HepG2 (cell line): Measurements from ENCODE around the gene ENPP1. TPM values are rescaled to one million over a fixed set of nuclear protein-coding genes. Genes with fewer than 3 reads are reported as not detected.

Experiments used
- HHEX ChIP-seq: IDR thresholded peaks from 2 replicates; pipeline ENCODE4 v1.6.1; 2016; ENCODE audit warnings: control low read depth
- JARID2 ChIP-seq: sonication (generic); formaldehyde crosslinking; IDR thresholded peaks from 2 replicates; pipeline ENCODE4 v1.8.1; 2023; ENCODE audit warnings: missing genetic modification reagents, inconsistent platforms; ENCODE audit not compliant: insufficient replicate concordance
- MBD4 ChIP-seq: IDR thresholded peaks from 2 replicates; pipeline ENCODE4 v1.6.1; 2012; ENCODE audit warnings: low read length, inconsistent platforms, borderline replicate concordance
- MEF2D ChIP-seq: sonication (generic); formaldehyde crosslinking; IDR thresholded peaks from 2 replicates; pipeline ENCODE4 v1.5.1; 2020; ENCODE audit warnings: mild to moderate bottlenecking, missing genetic modification reagents
- PBX2 ChIP-seq: IDR thresholded peaks from 2 replicates; pipeline ENCODE4 v1.6.1; 2016; ENCODE audit warnings: control low read depth
- RCOR2 ChIP-seq: IDR thresholded peaks from 2 replicates; pipeline ENCODE4 v1.6.1; 2016; ENCODE audit warnings: missing biosample characterization, missing genetic modification reagents
- SOX6 ChIP-seq, 2 experiments: fragments of 450-650 bp in 1 of 2; sonication (generic) in 1 of 2; formaldehyde crosslinking in 1 of 2; IDR thresholded peaks; 2 replicates each; pipeline versions ENCODE4 v1.4.0 to v1.6.1; 2017 to 2020; ENCODE audit warnings: antibody characterized with exemption in 1 of 2, mild to moderate bottlenecking in 1 of 2, missing genetic modification reagents in 1 of 2
- TBX2 ChIP-seq: sonication (generic); formaldehyde crosslinking; IDR thresholded peaks from 2 replicates; pipeline ENCODE4 v1.5.0; 2020; ENCODE audit warnings: missing genetic modification reagents, mild to moderate bottlenecking, borderline replicate concordance
- ZNF580 ChIP-seq: IDR thresholded peaks from 2 replicates; pipeline ENCODE4 v1.6.1; 2016; ENCODE audit warnings: low read depth, borderline replicate concordance
- polyA plus RNA-seq, 8 experiments: library from polyadenylated mRNA; depleted of rRNA in 3 of 8; stranded (reverse) in 7 of 8; unstranded in 1 of 8; fragments of >200 nt; fragmentation: Illumina TruSeq in 4 of 8; extraction: Trizol in 4 of 8; gene quantifications; 2 replicates each; pipeline versions ENCODE4 v1.2.1 to v1.2.3, GENCODE V29; 2011 to 2016; ENCODE audit warnings: low read depth in 4 of 8, missing spikeins in 1 of 8, mixed read lengths in 1 of 8; ENCODE audit not compliant: insufficient read depth in 1 of 8
- total RNA-seq, 5 experiments: library from RNA; depleted of rRNA; stranded (reverse); fragments of >200 nt; fragmentation: Illumina TruSeq; extraction: Trizol; gene quantifications; 2 replicates each; pipeline ENCODE4 v1.2.3, GENCODE V29; 2016; ENCODE audit warnings: low read depth in 1 of 5
- TF ChIP-seq, protein P1 (sequence below): sonication (generic); formaldehyde crosslinking; IDR thresholded peaks from 2 replicates; pipeline ENCODE4 v1.9.0; 2021; ENCODE audit warnings: mild to moderate bottlenecking, missing genetic modification reagents
- TF ChIP-seq, protein P2 (sequence below): sonication (generic); formaldehyde crosslinking; IDR thresholded peaks from 2 replicates; pipeline ENCODE4 v1.5.0; 2020; ENCODE audit warnings: mild to moderate bottlenecking, missing genetic modification reagents, borderline replicate concordance
- TF ChIP-seq, protein P3 (sequence below): IDR thresholded peaks from 2 replicates; pipeline ENCODE4 v1.4.0; 2020; ENCODE audit warnings: mild to moderate bottlenecking, missing genetic modification reagents

ENPP1 gene
- total and polyA plus RNA-seq, 2 of the 13 experiments (the other 11 are each of a cell fraction or from before 2014, with no cell fraction given), result 56.5 to 160 TPM

DNA sequence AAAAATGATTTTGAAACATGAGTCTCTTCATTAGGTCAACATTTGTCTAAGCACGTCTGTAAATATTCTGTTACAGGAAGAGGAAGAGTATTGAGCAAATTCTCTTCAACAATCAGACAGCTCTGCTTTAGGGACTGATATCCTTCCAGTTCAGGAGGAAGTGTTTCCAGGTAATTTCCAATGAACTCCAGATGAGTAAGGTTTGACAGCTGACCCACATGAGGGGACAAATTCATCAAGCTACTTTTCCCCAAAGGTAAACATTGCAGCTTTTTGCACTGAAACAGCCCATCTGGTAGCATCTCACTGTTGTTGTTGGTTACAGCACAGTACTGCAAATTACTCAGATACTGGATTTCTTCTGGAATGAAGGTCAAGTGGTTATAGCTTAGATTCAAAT lies 18.1 kb downstream of the ENPP1 start (continued):
- peak; percentile 32; the same call in 1 of the 2 replicates for TF ChIP-seq ZNF580
- TF ChIP-seq PBX2 (CRISPR knock-in tag), result peak; percentile 37; the same call in 1 of the 2 replicates
- TF ChIP-seq, protein P1, sequence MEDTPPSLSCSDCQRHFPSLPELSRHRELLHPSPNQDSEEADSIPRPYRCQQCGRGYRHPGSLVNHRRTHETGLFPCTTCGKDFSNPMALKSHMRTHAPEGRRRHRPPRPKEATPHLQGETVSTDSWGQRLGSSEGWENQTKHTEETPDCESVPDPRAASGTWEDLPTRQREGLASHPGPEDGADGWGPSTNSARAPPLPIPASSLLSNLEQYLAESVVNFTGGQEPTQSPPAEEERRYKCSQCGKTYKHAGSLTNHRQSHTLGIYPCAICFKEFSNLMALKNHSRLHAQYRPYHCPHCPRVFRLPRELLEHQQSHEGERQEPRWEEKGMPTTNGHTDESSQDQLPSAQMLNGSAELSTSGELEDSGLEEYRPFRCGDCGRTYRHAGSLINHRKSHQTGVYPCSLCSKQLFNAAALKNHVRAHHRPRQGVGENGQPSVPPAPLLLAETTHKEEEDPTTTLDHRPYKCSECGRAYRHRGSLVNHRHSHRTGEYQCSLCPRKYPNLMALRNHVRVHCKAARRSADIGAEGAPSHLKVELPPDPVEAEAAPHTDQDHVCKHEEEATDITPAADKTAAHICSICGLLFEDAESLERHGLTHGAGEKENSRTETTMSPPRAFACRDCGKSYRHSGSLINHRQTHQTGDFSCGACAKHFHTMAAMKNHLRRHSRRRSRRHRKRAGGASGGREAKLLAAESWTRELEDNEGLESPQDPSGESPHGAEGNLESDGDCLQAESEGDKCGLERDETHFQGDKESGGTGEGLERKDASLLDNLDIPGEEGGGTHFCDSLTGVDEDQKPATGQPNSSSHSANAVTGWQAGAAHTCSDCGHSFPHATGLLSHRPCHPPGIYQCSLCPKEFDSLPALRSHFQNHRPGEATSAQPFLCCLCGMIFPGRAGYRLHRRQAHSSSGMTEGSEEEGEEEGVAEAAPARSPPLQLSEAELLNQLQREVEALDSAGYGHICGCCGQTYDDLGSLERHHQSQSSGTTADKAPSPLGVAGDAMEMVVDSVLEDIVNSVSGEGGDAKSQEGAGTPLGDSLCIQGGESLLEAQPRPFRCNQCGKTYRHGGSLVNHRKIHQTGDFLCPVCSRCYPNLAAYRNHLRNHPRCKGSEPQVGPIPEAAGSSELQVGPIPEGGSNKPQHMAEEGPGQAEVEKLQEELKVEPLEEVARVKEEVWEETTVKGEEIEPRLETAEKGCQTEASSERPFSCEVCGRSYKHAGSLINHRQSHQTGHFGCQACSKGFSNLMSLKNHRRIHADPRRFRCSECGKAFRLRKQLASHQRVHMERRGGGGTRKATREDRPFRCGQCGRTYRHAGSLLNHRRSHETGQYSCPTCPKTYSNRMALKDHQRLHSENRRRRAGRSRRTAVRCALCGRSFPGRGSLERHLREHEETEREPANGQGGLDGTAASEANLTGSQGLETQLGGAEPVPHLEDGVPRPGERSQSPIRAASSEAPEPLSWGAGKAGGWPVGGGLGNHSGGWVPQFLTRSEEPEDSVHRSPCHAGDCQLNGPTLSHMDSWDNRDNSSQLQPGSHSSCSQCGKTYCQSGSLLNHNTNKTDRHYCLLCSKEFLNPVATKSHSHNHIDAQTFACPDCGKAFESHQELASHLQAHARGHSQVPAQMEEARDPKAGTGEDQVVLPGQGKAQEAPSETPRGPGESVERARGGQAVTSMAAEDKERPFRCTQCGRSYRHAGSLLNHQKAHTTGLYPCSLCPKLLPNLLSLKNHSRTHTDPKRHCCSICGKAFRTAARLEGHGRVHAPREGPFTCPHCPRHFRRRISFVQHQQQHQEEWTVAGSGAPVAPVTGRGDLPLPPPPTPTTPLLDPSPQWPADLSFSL (CRISPR knock-in tag), result no peak
- peak; percentile 36; the same call in 1 of the 2 replicates for TF ChIP-seq HHEX (CRISPR knock-in tag)
- TF ChIP-seq MEF2D (CRISPR knock-in tag), result peak; percentile 46; the same call in 1 of the 2 replicates
- TF ChIP-seq MBD4, result peak; percentile 36; the same call in 1 of the 2 replicates
- TF ChIP-seq, protein P2, sequence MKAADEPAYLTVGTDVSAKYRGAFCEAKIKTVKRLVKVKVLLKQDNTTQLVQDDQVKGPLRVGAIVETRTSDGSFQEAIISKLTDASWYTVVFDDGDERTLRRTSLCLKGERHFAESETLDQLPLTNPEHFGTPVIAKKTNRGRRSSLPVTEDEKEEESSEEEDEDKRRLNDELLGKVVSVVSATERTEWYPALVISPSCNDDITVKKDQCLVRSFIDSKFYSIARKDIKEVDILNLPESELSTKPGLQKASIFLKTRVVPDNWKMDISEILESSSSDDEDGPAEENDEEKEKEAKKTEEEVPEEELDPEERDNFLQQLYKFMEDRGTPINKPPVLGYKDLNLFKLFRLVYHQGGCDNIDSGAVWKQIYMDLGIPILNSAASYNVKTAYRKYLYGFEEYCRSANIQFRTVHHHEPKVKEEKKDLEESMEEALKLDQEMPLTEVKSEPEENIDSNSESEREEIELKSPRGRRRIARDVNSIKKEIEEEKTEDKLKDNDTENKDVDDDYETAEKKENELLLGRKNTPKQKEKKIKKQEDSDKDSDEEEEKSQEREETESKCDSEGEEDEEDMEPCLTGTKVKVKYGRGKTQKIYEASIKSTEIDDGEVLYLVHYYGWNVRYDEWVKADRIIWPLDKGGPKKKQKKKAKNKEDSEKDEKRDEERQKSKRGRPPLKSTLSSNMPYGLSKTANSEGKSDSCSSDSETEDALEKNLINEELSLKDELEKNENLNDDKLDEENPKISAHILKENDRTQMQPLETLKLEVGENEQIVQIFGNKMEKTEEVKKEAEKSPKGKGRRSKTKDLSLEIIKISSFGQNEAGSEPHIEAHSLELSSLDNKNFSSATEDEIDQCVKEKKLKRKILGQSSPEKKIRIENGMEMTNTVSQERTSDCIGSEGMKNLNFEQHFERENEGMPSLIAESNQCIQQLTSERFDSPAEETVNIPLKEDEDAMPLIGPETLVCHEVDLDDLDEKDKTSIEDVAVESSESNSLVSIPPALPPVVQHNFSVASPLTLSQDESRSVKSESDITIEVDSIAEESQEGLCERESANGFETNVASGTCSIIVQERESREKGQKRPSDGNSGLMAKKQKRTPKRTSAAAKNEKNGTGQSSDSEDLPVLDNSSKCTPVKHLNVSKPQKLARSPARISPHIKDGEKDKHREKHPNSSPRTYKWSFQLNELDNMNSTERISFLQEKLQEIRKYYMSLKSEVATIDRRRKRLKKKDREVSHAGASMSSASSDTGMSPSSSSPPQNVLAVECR (CRISPR knock-in tag), result peak; percentile 47; the same call in 1 of the 2 replicates
- no peak for TF ChIP-seq SOX6 (IDR thresholded peaks at IDR 0.05)
- TF ChIP-seq SOX6 (CRISPR knock-in tag; IDR thresholded peaks at IDR 0.05), result peak; percentile 63
- TF ChIP-seq RCOR2 (CRISPR knock-in tag), result peak; percentile 63
- TF ChIP-seq JARID2 (CRISPR knock-in tag), result no peak
- TF ChIP-seq, protein P3, sequence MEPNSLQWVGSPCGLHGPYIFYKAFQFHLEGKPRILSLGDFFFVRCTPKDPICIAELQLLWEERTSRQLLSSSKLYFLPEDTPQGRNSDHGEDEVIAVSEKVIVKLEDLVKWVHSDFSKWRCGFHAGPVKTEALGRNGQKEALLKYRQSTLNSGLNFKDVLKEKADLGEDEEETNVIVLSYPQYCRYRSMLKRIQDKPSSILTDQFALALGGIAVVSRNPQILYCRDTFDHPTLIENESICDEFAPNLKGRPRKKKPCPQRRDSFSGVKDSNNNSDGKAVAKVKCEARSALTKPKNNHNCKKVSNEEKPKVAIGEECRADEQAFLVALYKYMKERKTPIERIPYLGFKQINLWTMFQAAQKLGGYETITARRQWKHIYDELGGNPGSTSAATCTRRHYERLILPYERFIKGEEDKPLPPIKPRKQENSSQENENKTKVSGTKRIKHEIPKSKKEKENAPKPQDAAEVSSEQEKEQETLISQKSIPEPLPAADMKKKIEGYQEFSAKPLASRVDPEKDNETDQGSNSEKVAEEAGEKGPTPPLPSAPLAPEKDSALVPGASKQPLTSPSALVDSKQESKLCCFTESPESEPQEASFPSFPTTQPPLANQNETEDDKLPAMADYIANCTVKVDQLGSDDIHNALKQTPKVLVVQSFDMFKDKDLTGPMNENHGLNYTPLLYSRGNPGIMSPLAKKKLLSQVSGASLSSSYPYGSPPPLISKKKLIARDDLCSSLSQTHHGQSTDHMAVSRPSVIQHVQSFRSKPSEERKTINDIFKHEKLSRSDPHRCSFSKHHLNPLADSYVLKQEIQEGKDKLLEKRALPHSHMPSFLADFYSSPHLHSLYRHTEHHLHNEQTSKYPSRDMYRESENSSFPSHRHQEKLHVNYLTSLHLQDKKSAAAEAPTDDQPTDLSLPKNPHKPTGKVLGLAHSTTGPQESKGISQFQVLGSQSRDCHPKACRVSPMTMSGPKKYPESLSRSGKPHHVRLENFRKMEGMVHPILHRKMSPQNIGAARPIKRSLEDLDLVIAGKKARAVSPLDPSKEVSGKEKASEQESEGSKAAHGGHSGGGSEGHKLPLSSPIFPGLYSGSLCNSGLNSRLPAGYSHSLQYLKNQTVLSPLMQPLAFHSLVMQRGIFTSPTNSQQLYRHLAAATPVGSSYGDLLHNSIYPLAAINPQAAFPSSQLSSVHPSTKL (CRISPR knock-in tag), result peak; percentile 97
- TF ChIP-seq TBX2 (CRISPR knock-in tag), result peak; percentile 53; the same call in 1 of the 2 replicates
